Chondrocyte (in vitro differentiated cells): ENCODE data around the gene RNF39. TPM values are rescaled to one million over a fixed set of nuclear protein-coding genes. Genes with fewer than 3 reads are reported as not detected.

ENCODE experiments used
- DNase-seq: peaks from one replicate; pipeline ENCODE4 v3.0.0; 2021; ENCODE audit warnings: mixed read lengths, low spot score
- H3K27ac Mint-ChIP-seq: one replicate; pipeline ENCODE4 v1.8.0; 2021; ENCODE audit warnings: mild to moderate bottlenecking, moderate library complexity, mixed read lengths; ENCODE audit not compliant: unreplicated experiment
- H3K27me3 Mint-ChIP-seq: 2 replicates; pipeline ENCODE4 v1.8.0; 2021; ENCODE audit warnings: low read depth, mixed read lengths
- H3K36me3 Mint-ChIP-seq: 2 replicates; pipeline ENCODE4 v1.8.0; 2021; ENCODE audit warnings: low read depth, mixed read lengths
- H3K4me1 Mint-ChIP-seq: 2 replicates; pipeline ENCODE4 v1.8.0; 2021; ENCODE audit warnings: low read depth, mild to moderate bottlenecking, mixed read lengths
- H3K4me3 Mint-ChIP-seq: one replicate; pipeline ENCODE4 v1.8.0; 2021; ENCODE audit warnings: mild to moderate bottlenecking, moderate library complexity, mixed read lengths; ENCODE audit not compliant: unreplicated experiment
- H3K9me3 Mint-ChIP-seq: 2 replicates; pipeline ENCODE4 v1.8.0; 2021; ENCODE audit warnings: low read depth, mixed read lengths
- total RNA-seq: library from RNA; stranded (reverse); gene quantifications from 3 replicates; pipeline ENCODE4 v1.2.1, GENCODE V29; 2021
- TF ChIP-seq, protein P1 (sequence below): fragments of 200-600 bp; sonication (generic); IDR thresholded peaks from 2 replicates; pipeline ENCODE4 v1.5.0; 2021; ENCODE audit warnings: antibody characterized with exemption, mild to moderate bottlenecking, moderate library complexity

RNF39 gene
- total RNA-seq, 1 donor from 2014 or later = not detected

DNA sequence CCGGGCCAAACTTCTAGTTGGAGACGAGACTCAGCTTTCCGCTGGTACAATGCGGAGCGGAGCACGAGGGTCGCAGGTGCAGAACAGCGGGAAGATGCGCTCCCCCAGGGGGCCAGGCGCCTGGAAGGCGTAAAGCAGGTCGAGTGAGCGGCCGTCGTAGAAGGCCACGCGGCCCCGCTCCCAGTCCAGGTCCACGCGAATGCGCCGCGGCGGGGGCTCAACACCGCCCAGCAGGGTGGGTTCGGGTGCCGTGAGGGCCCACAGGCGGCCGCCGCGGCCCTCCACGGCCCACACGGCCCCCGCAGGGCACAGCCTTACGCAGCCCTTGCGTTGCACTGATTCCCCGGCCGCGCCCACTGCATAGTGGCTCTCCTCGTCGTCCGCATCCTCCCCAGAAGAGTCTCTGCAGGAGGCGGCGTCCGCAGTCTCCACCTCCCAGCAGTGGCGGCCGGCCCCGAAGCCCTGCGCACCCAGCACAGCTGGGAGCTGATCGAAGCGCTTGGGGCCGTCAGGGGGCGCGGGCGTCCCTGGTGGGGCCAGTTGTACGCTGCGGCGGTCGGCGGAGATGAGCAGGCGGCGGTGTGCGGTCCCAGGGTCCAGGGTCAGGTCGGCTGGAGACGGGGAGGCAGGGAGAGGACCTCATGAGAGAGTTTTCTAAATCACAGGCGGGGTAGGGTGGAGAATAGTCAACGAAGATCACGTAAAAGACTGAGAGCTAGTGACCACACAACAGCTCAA lies 4.3 kb downstream of the RNF39 start:
- Mint-ChIP-seq H3K27ac (no peak overlapping the region), H3K9me3 (no peaks in the 10 kb centered on the region), H3K36me3 (peaks cover 36% of the 10 kb centered on the region), H3K4me3 (no peak overlapping the region), H3K27me3 (peaks cover 60% of the 10 kb centered on the region), H3K4me1 (peaks cover 46% of the 10 kb centered on the region)
- DNase-seq = no peak
- TF ChIP-seq, protein P1, sequence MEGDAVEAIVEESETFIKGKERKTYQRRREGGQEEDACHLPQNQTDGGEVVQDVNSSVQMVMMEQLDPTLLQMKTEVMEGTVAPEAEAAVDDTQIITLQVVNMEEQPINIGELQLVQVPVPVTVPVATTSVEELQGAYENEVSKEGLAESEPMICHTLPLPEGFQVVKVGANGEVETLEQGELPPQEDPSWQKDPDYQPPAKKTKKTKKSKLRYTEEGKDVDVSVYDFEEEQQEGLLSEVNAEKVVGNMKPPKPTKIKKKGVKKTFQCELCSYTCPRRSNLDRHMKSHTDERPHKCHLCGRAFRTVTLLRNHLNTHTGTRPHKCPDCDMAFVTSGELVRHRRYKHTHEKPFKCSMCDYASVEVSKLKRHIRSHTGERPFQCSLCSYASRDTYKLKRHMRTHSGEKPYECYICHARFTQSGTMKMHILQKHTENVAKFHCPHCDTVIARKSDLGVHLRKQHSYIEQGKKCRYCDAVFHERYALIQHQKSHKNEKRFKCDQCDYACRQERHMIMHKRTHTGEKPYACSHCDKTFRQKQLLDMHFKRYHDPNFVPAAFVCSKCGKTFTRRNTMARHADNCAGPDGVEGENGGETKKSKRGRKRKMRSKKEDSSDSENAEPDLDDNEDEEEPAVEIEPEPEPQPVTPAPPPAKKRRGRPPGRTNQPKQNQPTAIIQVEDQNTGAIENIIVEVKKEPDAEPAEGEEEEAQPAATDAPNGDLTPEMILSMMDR = peak; percentile 33

DNA sequence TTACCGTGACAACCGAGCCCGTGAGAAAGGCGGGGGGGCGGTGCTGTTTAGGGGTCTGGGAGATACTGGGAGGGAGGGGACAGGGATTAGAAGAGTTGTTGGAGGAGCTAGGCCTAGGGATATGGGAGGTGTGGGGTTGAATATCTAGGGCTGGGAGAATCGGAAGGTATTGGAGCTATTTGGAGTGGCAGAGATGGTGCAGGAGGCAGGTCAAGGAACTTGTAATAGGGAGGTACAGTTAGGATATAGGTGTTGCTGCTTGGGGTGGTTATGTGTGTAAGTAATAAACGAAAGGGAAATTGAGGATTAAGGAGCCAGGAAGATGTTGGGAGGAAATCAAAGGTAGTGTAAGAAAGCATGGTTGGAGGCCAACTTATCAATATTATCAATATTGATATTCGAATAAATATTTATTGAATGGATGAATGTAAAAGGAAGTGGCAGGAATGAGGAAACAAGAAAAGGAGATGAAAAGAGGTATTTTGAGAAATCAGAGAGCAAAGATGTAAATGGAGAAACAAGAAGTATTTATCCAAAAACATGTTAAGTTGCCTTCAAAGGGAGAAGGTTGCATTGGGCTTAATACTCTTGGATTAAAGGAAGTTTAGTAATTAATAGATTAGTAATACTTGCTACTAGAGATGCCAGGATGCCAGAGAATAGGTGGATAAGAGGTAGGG lies 8.0 kb downstream of the RNF39 start:
- no peaks in the 10 kb centered on the region for H3K9me3 Mint-ChIP-seq
- H3K27ac Mint-ChIP-seq = peak overlapping the region; percentile 100
- H3K27me3 Mint-ChIP-seq = peaks cover 29% of the 10 kb centered on the region
- TF ChIP-seq, protein P1 = no peak
- peaks cover 40% of the 10 kb centered on the region for H3K4me1 Mint-ChIP-seq
- no peak for DNase-seq
- peaks cover 34% of the 10 kb centered on the region for H3K36me3 Mint-ChIP-seq
- peak overlapping the region; percentile 100 for H3K4me3 Mint-ChIP-seq

DNA sequence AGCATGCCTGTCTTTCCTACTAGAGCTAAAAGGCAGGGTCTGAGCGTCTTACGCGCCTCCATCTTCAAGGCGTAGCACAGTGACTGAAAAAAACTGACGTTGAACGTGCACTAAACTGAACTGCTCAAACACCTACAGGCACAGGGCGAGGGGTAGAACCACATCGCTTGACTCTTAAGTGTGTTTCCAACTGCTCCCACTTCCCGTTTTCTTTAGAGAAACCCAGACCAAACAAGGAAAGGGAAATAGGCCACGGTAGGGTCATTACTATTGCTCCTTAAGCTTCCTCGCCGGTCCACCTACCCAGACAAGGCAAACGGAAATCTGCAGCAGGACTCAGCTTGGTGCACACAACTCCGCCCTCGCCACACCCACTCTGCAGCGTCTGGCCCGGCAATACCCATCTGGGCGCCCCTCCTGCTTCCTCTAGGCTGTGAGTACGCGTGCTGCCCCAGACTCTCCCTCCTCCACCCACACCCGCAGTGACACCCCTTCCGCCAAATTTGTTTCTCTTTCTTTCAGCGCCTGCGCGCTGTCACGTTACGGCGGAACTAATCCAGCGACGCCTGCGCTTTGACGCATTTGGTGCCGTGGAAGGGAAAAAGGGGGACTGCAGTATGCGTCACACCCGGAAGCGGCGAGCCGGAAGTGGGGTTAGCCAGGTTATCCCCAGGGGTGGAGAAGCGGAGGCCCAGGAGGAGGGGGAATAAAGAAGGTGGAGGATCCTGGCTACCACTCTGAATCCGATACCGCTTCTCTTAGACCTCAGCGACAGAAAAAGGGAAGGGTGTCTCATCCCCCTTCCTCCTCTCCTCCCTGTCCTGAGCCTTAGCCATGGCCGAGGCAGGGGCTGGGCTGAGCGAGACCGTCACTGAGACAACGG lies 8.8 kb downstream of the RNF39 start, which contains the start of gene PPP1R11:
TSS of gene PPP1R11 (plus strand) at position 622 of the 883 bp plus-strand sequence. CDS start at position 835, 213 bp downstream.
- peaks cover 45% of the 10 kb centered on the region for H3K4me1 Mint-ChIP-seq
- H3K27ac Mint-ChIP-seq = peak within 1 kb of the TSS; percentile 100
- DNase-seq = peak; percentile 100
- TF ChIP-seq, protein P1 = peak; percentile 7
- H3K9me3 Mint-ChIP-seq = no peaks in the 10 kb centered on the region
- H3K4me3 Mint-ChIP-seq = peak within 1 kb of the TSS; percentile 100
- peaks cover 32% of the 10 kb centered on the region for H3K36me3 Mint-ChIP-seq
- H3K27me3 Mint-ChIP-seq = peaks cover 22% of the 10 kb centered on the region

DNA sequence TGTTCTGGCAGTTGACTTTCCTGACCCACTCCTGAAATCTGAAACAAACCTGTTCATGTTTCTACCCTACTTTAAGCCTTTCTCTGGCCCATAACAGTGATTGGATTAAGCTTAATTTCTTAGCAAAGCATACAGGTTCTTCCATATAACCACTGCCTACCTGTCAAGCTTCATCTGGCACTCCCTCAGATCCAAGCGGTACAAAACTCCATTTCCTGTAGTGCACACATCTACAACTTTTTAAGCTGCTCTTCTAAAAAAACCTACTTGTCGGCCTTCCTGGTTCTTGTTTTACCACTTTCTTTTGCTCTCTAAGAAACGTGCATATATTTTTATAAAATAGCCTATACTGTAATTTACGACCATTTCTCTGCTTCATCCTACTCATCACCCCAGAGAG lies 9.5 kb downstream of the RNF39 start:
- Mint-ChIP-seq H3K9me3 (no peaks in the 10 kb centered on the region), H3K36me3 (peaks cover 30% of the 10 kb centered on the region), H3K4me3 (peak overlapping the region; percentile 100), H3K27me3 (peaks cover 16% of the 10 kb centered on the region), H3K4me1 (peaks cover 45% of the 10 kb centered on the region), H3K27ac (peak overlapping the region; percentile 100)
- TF ChIP-seq, protein P1 = no peak
- no peak for DNase-seq

DNA sequence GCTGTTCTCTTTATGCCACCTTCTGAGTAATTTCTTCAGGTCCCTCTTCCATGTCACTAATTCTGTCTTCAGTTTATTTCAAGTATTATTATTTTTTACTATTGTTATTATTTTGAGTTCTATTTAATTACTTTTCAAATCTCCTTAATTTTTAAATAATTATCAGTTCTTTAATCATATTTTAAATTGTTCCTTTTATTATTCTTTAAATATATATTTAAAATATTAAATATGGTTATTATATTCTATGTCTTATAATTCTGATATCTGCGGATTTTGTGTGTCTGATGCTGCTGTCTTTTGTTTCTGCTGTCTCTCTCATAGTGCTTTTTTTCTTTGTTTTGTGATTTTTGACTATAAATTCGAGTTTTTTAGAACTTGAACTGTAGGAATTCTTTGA lies 12.3 kb downstream of the RNF39 start:
- H3K36me3 Mint-ChIP-seq = peaks cover 9% of the 10 kb centered on the region
- peaks cover 3% of the 10 kb centered on the region for H3K27me3 Mint-ChIP-seq
- H3K27ac Mint-ChIP-seq = peak overlapping the region; percentile 3

More for the DNA sequence above, 12.3 kb downstream of the RNF39 start:
- H3K4me3 Mint-ChIP-seq = peak overlapping the region; percentile 29
- no peaks in the 10 kb centered on the region for H3K9me3 Mint-ChIP-seq
- DNase-seq = no peak
- TF ChIP-seq, protein P1 = no peak
- H3K4me1 Mint-ChIP-seq = peaks cover 50% of the 10 kb centered on the region
